Chondrocyte (in vitro differentiated cells): ENCODE results near the gene SPTBN1. TPM values are rescaled to one million over a fixed set of nuclear protein-coding genes. Genes with fewer than 3 reads are reported as not detected.
A peak's percentile ranks its signal among the peaks of the same experiment; 100 is the strongest.

ENCODE experiments used
- DNase-seq: peaks from one replicate; pipeline ENCODE4 v3.0.0; 2021; ENCODE audit warnings: mixed read lengths, low spot score
- H3K27ac Mint-ChIP-seq: one replicate; pipeline ENCODE4 v1.8.0; 2021; ENCODE audit warnings: mild to moderate bottlenecking, moderate library complexity, mixed read lengths; ENCODE audit not compliant: unreplicated experiment
- H3K27me3 Mint-ChIP-seq: 2 replicates; pipeline ENCODE4 v1.8.0; 2021; ENCODE audit warnings: low read depth, mixed read lengths
- H3K36me3 Mint-ChIP-seq: 2 replicates; pipeline ENCODE4 v1.8.0; 2021; ENCODE audit warnings: low read depth, mixed read lengths
- H3K4me1 Mint-ChIP-seq: 2 replicates; pipeline ENCODE4 v1.8.0; 2021; ENCODE audit warnings: low read depth, mild to moderate bottlenecking, mixed read lengths
- H3K4me3 Mint-ChIP-seq: one replicate; pipeline ENCODE4 v1.8.0; 2021; ENCODE audit warnings: mild to moderate bottlenecking, moderate library complexity, mixed read lengths; ENCODE audit not compliant: unreplicated experiment
- H3K9me3 Mint-ChIP-seq: 2 replicates; pipeline ENCODE4 v1.8.0; 2021; ENCODE audit warnings: low read depth, mixed read lengths
- CTCF ChIP-seq: fragments of 200-600 bp; sonication (generic); IDR thresholded peaks from 2 replicates; pipeline ENCODE4 v1.5.0; 2021; ENCODE audit warnings: antibody characterized with exemption, mild to moderate bottlenecking, moderate library complexity
- total RNA-seq: library from RNA; stranded (reverse); gene quantifications from 3 replicates; pipeline ENCODE4 v1.2.1, GENCODE V29; 2021

SPTBN1 gene
- total RNA-seq, 1 donor from 2014 or later: 297 TPM

GRCh38 chr2:54557211-54557600, 101.1 kb downstream of the SPTBN1 start:
- no peak for TF ChIP-seq CTCF
- H3K4me3 Mint-ChIP-seq: peak overlapping the region; percentile 66
- no peaks in the 10 kb centered on the region for H3K9me3 Mint-ChIP-seq
- H3K27me3 Mint-ChIP-seq: no peaks in the 10 kb centered on the region
- H3K36me3 Mint-ChIP-seq: no peaks in the 10 kb centered on the region
- peaks cover 68% of the 10 kb centered on the region for H3K4me1 Mint-ChIP-seq
- DNase-seq: no peak
- H3K27ac Mint-ChIP-seq: peak overlapping the region; percentile 92

- Mint-ChIP-seq H3K4me1 (peaks cover 73% of the 10 kb centered on the region), H3K27ac (peak overlapping the region; percentile 92), H3K27me3 (no peaks in the 10 kb centered on the region), H3K4me3 (peak overlapping the region; percentile 66), H3K36me3 (no peaks in the 10 kb centered on the region), H3K9me3 (no peaks in the 10 kb centered on the region)
- DNase-seq: no peak
- TF ChIP-seq CTCF: peak; percentile 48
These were observed 101.6 kb downstream of the SPTBN1 start for GRCh38 chr2:54557601-54558187.

- Mint-ChIP-seq H3K4me3 (peak overlapping the region; percentile 85), H3K4me1 (peaks cover 74% of the 10 kb centered on the region), H3K36me3 (no peaks in the 10 kb centered on the region), H3K9me3 (no peaks in the 10 kb centered on the region), H3K27ac (peak overlapping the region; percentile 98), H3K27me3 (no peaks in the 10 kb centered on the region)
- TF ChIP-seq CTCF: peak; percentile 9
- no peak for DNase-seq
These were observed 102.3 kb downstream of the SPTBN1 start for GRCh38 chr2:54558188-54559005.

- DNase-seq: no peak
- peaks cover 79% of the 10 kb centered on the region for H3K4me1 Mint-ChIP-seq
These were observed 102.9 kb downstream of the SPTBN1 start for GRCh38 chr2:54559006-54559445.

More at GRCh38 chr2:54559006-54559445, 102.9 kb downstream of the SPTBN1 start:
- Mint-ChIP-seq H3K27me3 (no peaks in the 10 kb centered on the region), H3K27ac (peak overlapping the region; percentile 98), H3K36me3 (no peaks in the 10 kb centered on the region), H3K9me3 (no peaks in the 10 kb centered on the region), H3K4me3 (peak overlapping the region; percentile 85)
- TF ChIP-seq CTCF: no peak
